ENCODE results near the gene TEAD2. TPM values are rescaled to one million over a fixed set of nuclear protein-coding genes. Genes with fewer than 3 reads are reported as not detected.
A peak's percentile ranks its signal among the peaks of the same experiment; 100 is the strongest.

The TEAD2 gene
- total RNA-seq, 1 donor from 2014 or later = 58.2 TPM

DNA sequence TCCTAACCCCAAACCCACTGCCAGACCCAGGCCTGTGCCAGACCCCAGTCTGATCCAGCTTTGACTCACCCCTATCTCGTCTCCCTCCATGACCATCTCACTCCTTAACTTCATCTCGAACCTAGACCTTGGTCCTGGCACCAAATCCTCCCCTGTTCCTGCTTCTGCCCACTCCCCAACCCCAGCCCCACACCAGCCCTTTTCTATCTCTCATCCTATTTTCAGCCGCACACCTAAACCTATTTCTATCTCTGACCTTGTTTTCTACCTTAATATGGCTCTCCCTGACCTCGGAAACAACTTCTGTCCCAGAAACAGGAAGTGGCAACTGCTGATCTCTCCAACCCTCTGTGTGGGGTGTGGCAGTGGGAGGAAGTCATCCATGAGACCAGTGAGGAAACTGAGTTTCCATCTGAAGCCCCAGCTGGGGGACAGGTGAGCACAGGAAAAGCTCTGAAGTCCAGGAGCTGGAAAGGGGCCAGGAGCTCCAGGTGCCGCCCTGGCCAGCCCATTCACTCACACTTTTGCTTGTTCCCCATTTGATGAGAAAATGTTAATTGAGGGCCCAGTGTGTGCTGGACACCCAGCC, 47.3 kb upstream of the TEAD2 start:
- DNase-seq (ENCODE audit: low read depth) = no peak
- no peak overlapping the region for H3K9ac ChIP-seq (ENCODE audit: low read length)
- Mint-ChIP-seq H3K36me3 (ENCODE audit: low read depth, unreplicated experiment) (peaks cover 4% of the 10 kb centered on the region), H3K9me3 (ENCODE audit: unreplicated experiment) (no peaks in the 10 kb centered on the region), H3K27ac (ENCODE audit: unreplicated experiment) (peak overlapping the region; percentile 53), H3K4me1 (ENCODE audit: low read depth, unreplicated experiment) (no peaks in the 10 kb centered on the region), H3K4me3 (ENCODE audit: unreplicated experiment) (no peak overlapping the region), H3K27me3 (ENCODE audit: low read depth, unreplicated experiment) (peaks cover 42% of the 10 kb centered on the region)
- H4K20me1 ChIP-seq (ENCODE audit: insufficient read depth, low read length) = no peaks in the 10 kb centered on the region
- no peak overlapping the region for H3K4me3 ChIP-seq (ENCODE audit: insufficient read depth, low read depth, low read length)
- no peaks in the 10 kb centered on the region for H3K27me3 ChIP-seq (ENCODE audit: insufficient read depth, low read length)
- H3K4me2 ChIP-seq (ENCODE audit: low read length) = no peak overlapping the region
- FAIRE-seq = no peak
- H3K27ac ChIP-seq (ENCODE audit: low read depth, low read length) = no peak overlapping the region
- no peak overlapping the region for H2AFZ ChIP-seq (ENCODE audit: low read depth, low read length)
- H3K9me3 ChIP-seq (ENCODE audit: insufficient read depth, low read depth, low read length) = no peaks in the 10 kb centered on the region
- H3K79me2 ChIP-seq (ENCODE audit: insufficient read depth, low read length) = no peaks in the 10 kb centered on the region
- no peak for TF ChIP-seq CTCF (IDR thresholded peaks at IDR 0.05; ENCODE audit: insufficient read depth, low read depth, low read length)
- TF ChIP-seq EZH2 (IDR thresholded peaks at IDR 0.05; ENCODE audit: insufficient read depth, low read length) = no peak
- no peaks in the 10 kb centered on the region for H3K36me3 ChIP-seq (ENCODE audit: insufficient read depth, low read length)
- no peaks in the 10 kb centered on the region for H3K4me1 ChIP-seq (ENCODE audit: insufficient read depth, low read length)

DNA sequence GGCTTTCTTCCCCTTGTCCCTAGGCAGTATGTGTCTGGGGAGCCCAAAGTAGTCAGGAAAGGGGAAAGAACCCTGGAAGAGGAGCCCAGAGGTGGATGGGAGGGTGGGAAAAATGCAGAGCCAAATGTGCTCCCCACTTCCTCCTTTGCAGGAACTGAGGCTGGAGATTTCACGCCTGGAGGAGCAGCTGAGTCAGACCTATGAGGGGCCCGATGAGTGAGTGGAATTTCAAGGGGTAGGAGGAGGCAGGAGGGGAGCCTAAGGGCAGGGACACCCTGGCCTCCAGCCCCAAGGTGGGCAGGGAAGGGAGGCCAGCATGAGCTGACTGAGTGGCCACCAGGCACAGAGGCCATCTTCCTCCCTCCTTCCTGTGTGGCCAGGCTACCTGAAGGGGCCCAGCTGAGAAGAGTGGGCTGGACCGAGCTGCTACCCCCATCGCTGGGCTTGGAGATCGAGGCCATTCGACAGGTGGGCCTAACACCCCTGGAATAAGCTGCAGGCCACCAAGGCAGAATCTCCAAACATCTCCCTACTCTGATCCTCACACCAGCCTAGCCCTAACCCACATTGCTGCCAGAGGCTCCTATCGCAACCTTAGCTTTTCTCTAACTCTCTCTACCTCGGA, 46.7 kb upstream of the TEAD2 start:
- Mint-ChIP-seq H3K27me3 (ENCODE audit: low read depth, unreplicated experiment) (peaks cover 41% of the 10 kb centered on the region), H3K36me3 (ENCODE audit: low read depth, unreplicated experiment) (peaks cover 4% of the 10 kb centered on the region), H3K4me1 (ENCODE audit: low read depth, unreplicated experiment) (peaks cover under 1% of the 10 kb centered on the region), H3K4me3 (ENCODE audit: unreplicated experiment) (peak overlapping the region; percentile 45), H3K9me3 (ENCODE audit: unreplicated experiment) (no peaks in the 10 kb centered on the region), H3K27ac (ENCODE audit: unreplicated experiment) (no peak overlapping the region)
- no peak overlapping the region for H3K9ac ChIP-seq (ENCODE audit: low read length)
- H3K27me3 ChIP-seq (ENCODE audit: insufficient read depth, low read length) = no peaks in the 10 kb centered on the region
- H3K9me3 ChIP-seq (ENCODE audit: insufficient read depth, low read depth, low read length) = no peaks in the 10 kb centered on the region
- H2AFZ ChIP-seq (ENCODE audit: low read depth, low read length) = peak overlapping the region; percentile 41
- TF ChIP-seq EZH2 (IDR thresholded peaks at IDR 0.05; ENCODE audit: insufficient read depth, low read length) (no peak), CTCF (IDR thresholded peaks at IDR 0.05; ENCODE audit: insufficient read depth, low read depth, low read length) (no peak)
- FAIRE-seq = no peak
- H3K4me3 ChIP-seq (ENCODE audit: insufficient read depth, low read depth, low read length) = no peak overlapping the region
- no peaks in the 10 kb centered on the region for H3K4me1 ChIP-seq (ENCODE audit: insufficient read depth, low read length)
- H3K79me2 ChIP-seq (ENCODE audit: insufficient read depth, low read length) = no peaks in the 10 kb centered on the region
- no peak overlapping the region for H3K27ac ChIP-seq (ENCODE audit: low read depth, low read length)
- H3K4me2 ChIP-seq (ENCODE audit: low read length) = no peak overlapping the region
- DNase-seq (ENCODE audit: low read depth) = no peak
- no peaks in the 10 kb centered on the region for H3K36me3 ChIP-seq (ENCODE audit: insufficient read depth, low read length)
- no peaks in the 10 kb centered on the region for H4K20me1 ChIP-seq (ENCODE audit: insufficient read depth, low read length)

DNA sequence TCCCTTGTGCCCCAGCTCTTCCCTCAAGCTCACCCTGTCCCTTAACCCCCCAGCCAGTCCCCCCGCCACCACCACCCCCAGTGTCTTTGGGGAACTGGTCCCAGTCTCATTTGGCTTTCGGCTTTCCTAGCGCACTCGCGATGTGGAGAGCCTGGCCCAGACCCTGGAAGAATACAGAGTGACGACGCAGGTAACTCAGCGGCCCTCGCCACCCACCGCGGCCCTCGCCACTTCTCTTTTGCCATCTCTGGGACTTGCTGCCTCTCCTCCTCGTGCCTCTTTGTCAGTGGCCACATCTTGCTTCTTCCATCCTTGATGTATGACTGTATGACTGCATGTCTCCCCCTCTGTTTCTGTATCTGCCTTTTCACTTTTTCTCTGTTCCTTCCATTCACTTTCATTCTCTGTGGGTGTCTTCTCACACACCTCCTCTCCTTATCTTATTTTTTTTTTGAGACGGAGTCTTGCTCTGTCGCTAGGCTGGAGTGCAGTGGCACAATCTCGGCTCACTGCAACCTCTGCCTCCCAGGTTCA, 45.3 kb upstream of the TEAD2 start:
- Mint-ChIP-seq H3K4me1 (ENCODE audit: low read depth, unreplicated experiment) (peaks cover 7% of the 10 kb centered on the region), H3K27me3 (ENCODE audit: low read depth, unreplicated experiment) (peaks cover 33% of the 10 kb centered on the region), H3K4me3 (ENCODE audit: unreplicated experiment) (no peak overlapping the region), H3K27ac (ENCODE audit: unreplicated experiment) (no peak overlapping the region), H3K9me3 (ENCODE audit: unreplicated experiment) (no peaks in the 10 kb centered on the region), H3K36me3 (ENCODE audit: low read depth, unreplicated experiment) (peaks cover 4% of the 10 kb centered on the region)
- FAIRE-seq (no peak), DNase-seq (ENCODE audit: low read depth) (no peak)
- H3K9ac ChIP-seq (ENCODE audit: low read length) = no peak overlapping the region
- no peaks in the 10 kb centered on the region for H4K20me1 ChIP-seq (ENCODE audit: insufficient read depth, low read length)
- no peaks in the 10 kb centered on the region for H3K27me3 ChIP-seq (ENCODE audit: insufficient read depth, low read length)
- no peaks in the 10 kb centered on the region for H3K9me3 ChIP-seq (ENCODE audit: insufficient read depth, low read depth, low read length)
- no peaks in the 10 kb centered on the region for H3K4me1 ChIP-seq (ENCODE audit: insufficient read depth, low read length)
- no peaks in the 10 kb centered on the region for H3K79me2 ChIP-seq (ENCODE audit: insufficient read depth, low read length)
- H3K36me3 ChIP-seq (ENCODE audit: insufficient read depth, low read length) = no peaks in the 10 kb centered on the region
- H2AFZ ChIP-seq (ENCODE audit: low read depth, low read length) = no peak overlapping the region
- H3K4me3 ChIP-seq (ENCODE audit: insufficient read depth, low read depth, low read length) = no peak overlapping the region
- H3K4me2 ChIP-seq (ENCODE audit: low read length) = no peak overlapping the region
- H3K27ac ChIP-seq (ENCODE audit: low read depth, low read length) = no peak overlapping the region
- TF ChIP-seq CTCF (IDR thresholded peaks at IDR 0.05; ENCODE audit: insufficient read depth, low read depth, low read length) (no peak), EZH2 (IDR thresholded peaks at IDR 0.05; ENCODE audit: insufficient read depth, low read length) (no peak)
